Stimulated activated CD4-positive, alpha-beta T cell treated with anti-CD3 and anti-CD28 coated beads, Interleukin-15, amount 100 ng/mL, for 48 hours (primary cell): ENCODE results near the gene LRP1B.
"Not testable (repeated sequence)": the region's sequence is repeated elsewhere in the genome, so short reads cannot be mapped to it uniquely, and the experiment has no call there.

Source experiments
- DNase-seq, 2 donors: peaks; one replicate each; pipeline ENCODE4 v3.0.0-alpha.2; 2020; ENCODE audit warnings: low read depth in 2 of 2

LRP1B gene

GRCh38 chr2:142100970-142101369 is 29.8 kb downstream of the LRP1B start:
- no peak for DNase-seq

- DNase-seq, result no peak
Observed at GRCh38 chr2:142100139-142100873, 30.5 kb downstream of the LRP1B start.

GRCh38 chr2:142097711-142098110 is 33.1 kb downstream of the LRP1B start:
- no peak for DNase-seq

- DNase-seq, result no peak
Observed at GRCh38 chr2:142095647-142096046, 35.2 kb downstream of the LRP1B start.

- DNase-seq, result no peak
Observed at GRCh38 chr2:142094233-142094632, 36.6 kb downstream of the LRP1B start.

GRCh38 chr2:142088058-142088568 is 42.7 kb downstream of the LRP1B start:
- no peak for DNase-seq

GRCh38 chr2:142087585-142087984 is 43.2 kb downstream of the LRP1B start:
- not testable (repeated sequence) for DNase-seq

- DNase-seq, result no peak
Observed at GRCh38 chr2:142082368-142082767, 48.4 kb downstream of the LRP1B start.

- DNase-seq, result no peak
Observed at GRCh38 chr2:142076317-142076716, 54.5 kb downstream of the LRP1B start.

- no peak for DNase-seq
Observed at GRCh38 chr2:142075826-142076225, 55.0 kb downstream of the LRP1B start.

- DNase-seq, result no peak
Observed at GRCh38 chr2:142069251-142069888, 61.4 kb downstream of the LRP1B start.

GRCh38 chr2:142065700-142066099 is 65.1 kb downstream of the LRP1B start:
- DNase-seq, result no peak

- no peak for DNase-seq
Observed at GRCh38 chr2:142065156-142065555, 65.7 kb downstream of the LRP1B start.

- DNase-seq, result no peak
Observed at GRCh38 chr2:142061733-142062132, 69.1 kb downstream of the LRP1B start.

- DNase-seq, result no peak
Observed at GRCh38 chr2:142058149-142058548, 72.7 kb downstream of the LRP1B start.

GRCh38 chr2:142056784-142057183 is 74.0 kb downstream of the LRP1B start:
- no peak for DNase-seq

- no peak for DNase-seq
Observed at GRCh38 chr2:142052220-142052863, 78.5 kb downstream of the LRP1B start.

- DNase-seq, result no peak
Observed at GRCh38 chr2:142048581-142048980, 82.2 kb downstream of the LRP1B start.

- no peak for DNase-seq
Observed at GRCh38 chr2:142045641-142046040, 85.2 kb downstream of the LRP1B start.

GRCh38 chr2:142044197-142044596 is 86.6 kb downstream of the LRP1B start:
- no peak for DNase-seq

GRCh38 chr2:142042536-142043199 is 88.1 kb downstream of the LRP1B start:
- DNase-seq, result no peak

GRCh38 chr2:142041996-142042395 is 88.8 kb downstream of the LRP1B start:
- no peak for DNase-seq
